Mammary epithelial cell (primary cell): ENCODE results near the gene C10orf71.

Source experiments
- EZH2 ChIP-seq: IDR thresholded peaks from 2 replicates; pipeline ENCODE4 v1.6.1; 2012; ENCODE audit warnings: low read length, inconsistent platforms, borderline replicate concordance
- TF ChIP-seq, protein P1 (sequence below), 2 donors: IDR thresholded peaks in 1 of 2; conservative IDR thresholded peaks in 1 of 2; 2 replicates each; pipeline ENCODE4 v1.5.1; 2011 to 2012; ENCODE audit warnings: inconsistent platforms in 2 of 2, low read length in 2 of 2, mild to moderate bottlenecking in 2 of 2, control low read depth in 1 of 2, low read depth in 1 of 2; ENCODE audit not compliant: insufficient read depth in 1 of 2; ENCODE audit errors: extremely low read depth in 1 of 2

DNA sequence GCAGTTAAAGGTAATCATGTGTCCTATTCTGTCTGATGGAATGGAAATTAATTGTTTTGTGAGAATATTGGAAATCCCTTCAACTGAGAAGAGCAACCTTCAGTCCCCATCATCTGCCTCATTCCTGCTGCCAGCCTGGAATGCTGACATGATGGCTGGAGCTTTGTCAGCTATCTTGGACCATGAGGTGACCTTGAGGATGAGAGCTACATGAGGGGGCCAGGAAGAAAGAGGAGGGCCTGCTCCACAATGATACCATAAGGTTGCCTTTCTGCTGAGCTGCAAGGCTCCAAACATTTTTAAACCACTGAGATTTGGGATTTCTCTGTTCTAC is 40.7 kb upstream of the C10orf71 start:
- TF ChIP-seq, protein P1, sequence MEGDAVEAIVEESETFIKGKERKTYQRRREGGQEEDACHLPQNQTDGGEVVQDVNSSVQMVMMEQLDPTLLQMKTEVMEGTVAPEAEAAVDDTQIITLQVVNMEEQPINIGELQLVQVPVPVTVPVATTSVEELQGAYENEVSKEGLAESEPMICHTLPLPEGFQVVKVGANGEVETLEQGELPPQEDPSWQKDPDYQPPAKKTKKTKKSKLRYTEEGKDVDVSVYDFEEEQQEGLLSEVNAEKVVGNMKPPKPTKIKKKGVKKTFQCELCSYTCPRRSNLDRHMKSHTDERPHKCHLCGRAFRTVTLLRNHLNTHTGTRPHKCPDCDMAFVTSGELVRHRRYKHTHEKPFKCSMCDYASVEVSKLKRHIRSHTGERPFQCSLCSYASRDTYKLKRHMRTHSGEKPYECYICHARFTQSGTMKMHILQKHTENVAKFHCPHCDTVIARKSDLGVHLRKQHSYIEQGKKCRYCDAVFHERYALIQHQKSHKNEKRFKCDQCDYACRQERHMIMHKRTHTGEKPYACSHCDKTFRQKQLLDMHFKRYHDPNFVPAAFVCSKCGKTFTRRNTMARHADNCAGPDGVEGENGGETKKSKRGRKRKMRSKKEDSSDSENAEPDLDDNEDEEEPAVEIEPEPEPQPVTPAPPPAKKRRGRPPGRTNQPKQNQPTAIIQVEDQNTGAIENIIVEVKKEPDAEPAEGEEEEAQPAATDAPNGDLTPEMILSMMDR (conservative IDR thresholded peaks at IDR 0.05 in 1 of 2, IDR thresholded peaks at IDR 0.05 in 1 of 2; ENCODE audit: extremely low read depth in 1 of 2, insufficient read depth in 1 of 2, low read depth in 1 of 2, low read length in 2 of 2), result no peak
- TF ChIP-seq EZH2, result no peak
